ENCODE results near the gene RNF186. TPM values are rescaled to one million over a fixed set of nuclear protein-coding genes. Genes with fewer than 3 reads are reported as not detected.

Gene RNF186
- not detected for total RNA-seq

- POLR2A ChIA-PET: no interaction called here
- no peak for DNase-seq
- intact Hi-C loops (cut with micrococcal nuclease): no loop called here
Measured at GRCh38 chr1:19814681-19815503, at the start of gene RNF186. TSS of gene RNF186 (minus strand) at chr1:19815283. CDS start at chr1:19815101, 182 bp downstream.

GRCh38 chr1:19864570-19865160 is 49.6 kb upstream of the RNF186 start:
- H3K4me1 Mint-ChIP-seq (ENCODE audit: low read depth): no peaks in the 10 kb centered on the region
- DNase-seq: no peak
- CTCF ChIA-PET: interaction anchor here (0.6 kb wide), 1 partner anchor 12 kb away, joined by 3 read pairs; no protein-coding TSS in a partner anchor
- no peak for TF ChIP-seq CTCF (IDR thresholded peaks at IDR 0.05)
- no peak for ATAC-seq
- H3K9me3 Mint-ChIP-seq: peaks cover 2% of the 10 kb centered on the region
- H3K36me3 Mint-ChIP-seq (ENCODE audit: low read depth): no peaks in the 10 kb centered on the region
- H3K27ac Mint-ChIP-seq: no peak overlapping the region
- H3K4me3 Mint-ChIP-seq: no peak overlapping the region
- H3K27me3 Mint-ChIP-seq: peaks cover 36% of the 10 kb centered on the region
- POLR2A ChIA-PET: no interaction called here
- intact Hi-C loops (cut with micrococcal nuclease): no loop called here

More at GRCh38 chr1:19814681-19815503, at the start of gene RNF186:
- H3K27me3 Mint-ChIP-seq: peaks cover under 1% of the 10 kb centered on the region
- no peak within 1 kb of the TSS for H3K27ac Mint-ChIP-seq
- no peaks in the 10 kb centered on the region for H3K4me1 Mint-ChIP-seq (ENCODE audit: low read depth)
- CTCF ChIA-PET: interaction anchor here (1.3 kb wide), 1 partner anchor 53 kb away, joined by 4 read pairs; no protein-coding TSS in a partner anchor
- H3K36me3 Mint-ChIP-seq (ENCODE audit: low read depth): no peaks in the 10 kb centered on the region
- no peaks in the 10 kb centered on the region for H3K9me3 Mint-ChIP-seq
- no peak for ATAC-seq
- no peak within 1 kb of the TSS for H3K4me3 Mint-ChIP-seq
- TF ChIP-seq CTCF (IDR thresholded peaks at IDR 0.05): no peak

GRCh38 chr1:19862944-19863343 is 47.9 kb upstream of the RNF186 start:
- Mint-ChIP-seq H3K4me3 (no peak overlapping the region), H3K4me1 (ENCODE audit: low read depth) (no peaks in the 10 kb centered on the region), H3K9me3 (peaks cover 2% of the 10 kb centered on the region), H3K27ac (no peak overlapping the region), H3K27me3 (peaks cover 24% of the 10 kb centered on the region), H3K36me3 (ENCODE audit: low read depth) (no peaks in the 10 kb centered on the region)
- no peak for TF ChIP-seq CTCF (IDR thresholded peaks at IDR 0.05)
- DNase-seq (no peak), ATAC-seq (no peak)
- ChIA-PET CTCF (interaction anchor here (0.7 to 1.4 kb wide), 2 partner anchors 19 to 158 kb away, joined by 3 to 4 read pairs; partner anchors contain the start of gene OTUD3), POLR2A (interaction anchor here (0.7 kb wide), 1 partner anchor 14 kb away, joined by 4 read pairs; no protein-coding TSS in a partner anchor)
- intact Hi-C loops (cut with micrococcal nuclease): no loop called here

- CTCF ChIA-PET: interaction anchor here (1.2 to 2.1 kb wide), 3 partner anchors 20 to 157 kb away, joined by 4 to 7 read pairs (median 6); partner anchors contain the start of gene OTUD3
Measured at GRCh38 chr1:19861842-19862530, 46.9 kb upstream of the RNF186 start.

More at GRCh38 chr1:19861842-19862530, 46.9 kb upstream of the RNF186 start:
- DNase-seq (no peak), ATAC-seq (no peak)
- Mint-ChIP-seq H3K36me3 (ENCODE audit: low read depth) (no peaks in the 10 kb centered on the region), H3K4me1 (ENCODE audit: low read depth) (no peaks in the 10 kb centered on the region), H3K27me3 (peaks cover 26% of the 10 kb centered on the region), H3K4me3 (no peak overlapping the region), H3K9me3 (peaks cover 2% of the 10 kb centered on the region), H3K27ac (no peak overlapping the region)
- POLR2A ChIA-PET: interaction anchor here (1.0 kb wide), 1 partner anchor 11 kb away, joined by 3 read pairs; no protein-coding TSS in a partner anchor
- intact Hi-C loops (cut with micrococcal nuclease): no loop called here
- TF ChIP-seq CTCF (IDR thresholded peaks at IDR 0.05): no peak
